Neutrophil (primary cell): Measurements from ENCODE around the gene A1BG.

Source experiments
- H3K27ac ChIP-seq: fragments of 200-600 bp; sonication (generic); 2 replicates; pipeline ENCODE4 v1.5.1; 2016; ENCODE audit warnings: mild to moderate bottlenecking, moderate library complexity
- H3K27me3 ChIP-seq: fragments of 200-600 bp; sonication (generic); 2 replicates; pipeline ENCODE4 v1.6.0; 2016; ENCODE audit warnings: mild to moderate bottlenecking
- H3K36me3 ChIP-seq: fragments of 200-600 bp; sonication (generic); 2 replicates; pipeline ENCODE4 v1.5.1; 2017
- H3K4me1 ChIP-seq, 2 experiments: fragments of 200-600 bp in 1 of 2; sonication (generic) in 1 of 2; 1 replicate in 1 of 2; 2 replicates in 1 of 2; pipeline versions ENCODE4 v1.5.1 to v1.6.1; 2013 to 2016; ENCODE audit warnings: low read depth in 1 of 2, low read length in 1 of 2, mild to moderate bottlenecking in 1 of 2, moderate library complexity in 1 of 2; ENCODE audit not compliant: control insufficient read depth in 1 of 2, insufficient read depth in 1 of 2
- H3K4me3 ChIP-seq, 2 experiments: fragments of 200-600 bp in 1 of 2; sonication (generic) in 1 of 2; 1 replicate in 1 of 2; 2 replicates in 1 of 2; pipeline ENCODE4 v1.5.1; 2013 to 2016; ENCODE audit warnings: low read depth in 1 of 2, low read length in 1 of 2, mild to moderate bottlenecking in 1 of 2, moderate library complexity in 1 of 2
- H3K9me3 ChIP-seq: fragments of 200-600 bp; sonication (generic); 2 replicates; pipeline ENCODE4 v1.5.1; 2016
- TF ChIP-seq, protein P1 (sequence below): fragments of 200-600 bp; sonication (generic); IDR thresholded peaks from 2 replicates; pipeline ENCODE4 v1.5.1; 2016; ENCODE audit warnings: antibody characterized with exemption

Gene A1BG

DNA sequence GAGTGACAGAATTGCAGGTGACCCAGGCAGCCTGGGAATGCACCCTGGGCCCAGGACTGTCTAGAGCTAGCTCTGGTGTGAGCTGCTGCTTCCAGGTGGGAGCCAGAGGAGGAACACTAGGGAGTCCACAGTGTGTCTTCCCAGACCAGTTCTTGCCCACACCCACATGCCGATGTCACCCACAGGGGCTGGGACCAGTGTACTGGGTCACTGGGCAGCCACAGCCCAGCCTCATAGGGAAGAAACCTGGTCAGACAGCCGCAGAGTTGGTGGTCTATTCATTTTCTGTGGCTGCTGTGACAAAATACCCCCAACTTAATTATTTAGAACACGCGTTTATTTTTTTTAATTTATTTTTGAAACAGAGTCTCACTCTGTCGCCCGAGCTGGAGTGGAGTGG lies 45.3 kb upstream of the A1BG start:
- TF ChIP-seq, protein P1, sequence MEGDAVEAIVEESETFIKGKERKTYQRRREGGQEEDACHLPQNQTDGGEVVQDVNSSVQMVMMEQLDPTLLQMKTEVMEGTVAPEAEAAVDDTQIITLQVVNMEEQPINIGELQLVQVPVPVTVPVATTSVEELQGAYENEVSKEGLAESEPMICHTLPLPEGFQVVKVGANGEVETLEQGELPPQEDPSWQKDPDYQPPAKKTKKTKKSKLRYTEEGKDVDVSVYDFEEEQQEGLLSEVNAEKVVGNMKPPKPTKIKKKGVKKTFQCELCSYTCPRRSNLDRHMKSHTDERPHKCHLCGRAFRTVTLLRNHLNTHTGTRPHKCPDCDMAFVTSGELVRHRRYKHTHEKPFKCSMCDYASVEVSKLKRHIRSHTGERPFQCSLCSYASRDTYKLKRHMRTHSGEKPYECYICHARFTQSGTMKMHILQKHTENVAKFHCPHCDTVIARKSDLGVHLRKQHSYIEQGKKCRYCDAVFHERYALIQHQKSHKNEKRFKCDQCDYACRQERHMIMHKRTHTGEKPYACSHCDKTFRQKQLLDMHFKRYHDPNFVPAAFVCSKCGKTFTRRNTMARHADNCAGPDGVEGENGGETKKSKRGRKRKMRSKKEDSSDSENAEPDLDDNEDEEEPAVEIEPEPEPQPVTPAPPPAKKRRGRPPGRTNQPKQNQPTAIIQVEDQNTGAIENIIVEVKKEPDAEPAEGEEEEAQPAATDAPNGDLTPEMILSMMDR = no peak
- H3K27ac ChIP-seq = no peak overlapping the region
- H3K36me3 ChIP-seq = peaks cover 15% of the 10 kb centered on the region
- no peaks in the 10 kb centered on the region for H3K9me3 ChIP-seq
- peaks cover 5 to 14% of the 10 kb centered on the region in 2 experiments for H3K4me1 ChIP-seq
- H3K4me3 ChIP-seq = no peak overlapping the region
- peaks cover 51% of the 10 kb centered on the region for H3K27me3 ChIP-seq

- H3K36me3 ChIP-seq = peaks cover 19% of the 10 kb centered on the region
- H3K4me1 ChIP-seq = peaks cover 5 to 14% of the 10 kb centered on the region in 2 experiments
Measured at GRCh38 chr19:58398087-58398486, 44.8 kb upstream of the A1BG start.

GRCh38 chr19:58397533-58398037 lies 44.3 kb upstream of the A1BG start:
- peaks cover 5 to 14% of the 10 kb centered on the region in 2 experiments for H3K4me1 ChIP-seq
- H3K9me3 ChIP-seq = no peaks in the 10 kb centered on the region
- peaks cover 24% of the 10 kb centered on the region for H3K36me3 ChIP-seq
- no peak overlapping the region for H3K27ac ChIP-seq
- TF ChIP-seq, protein P1 = no peak
- peaks cover 51% of the 10 kb centered on the region for H3K27me3 ChIP-seq
- H3K4me3 ChIP-seq = no peak overlapping the region

More at GRCh38 chr19:58398087-58398486, 44.8 kb upstream of the A1BG start:
- Histone ChIP-seq H3K4me3 (no peak overlapping the region), H3K27me3 (peaks cover 51% of the 10 kb centered on the region), H3K9me3 (no peaks in the 10 kb centered on the region), H3K27ac (no peak overlapping the region)
- TF ChIP-seq, protein P1 = no peak

GRCh38 chr19:58396691-58397532 lies 43.6 kb upstream of the A1BG start:
- TF ChIP-seq, protein P1 = no peak
- H3K27ac ChIP-seq = no peak overlapping the region
- H3K4me3 ChIP-seq = no peak overlapping the region
- H3K9me3 ChIP-seq = no peaks in the 10 kb centered on the region
- peaks cover 5 to 13% of the 10 kb centered on the region in 2 experiments for H3K4me1 ChIP-seq
- peaks cover 24% of the 10 kb centered on the region for H3K36me3 ChIP-seq
- peaks cover 51% of the 10 kb centered on the region for H3K27me3 ChIP-seq

GRCh38 chr19:58395979-58396627 lies 42.8 kb upstream of the A1BG start:
- Histone ChIP-seq H3K36me3 (peaks cover 24% of the 10 kb centered on the region), H3K4me1 (peaks cover 5 to 10% of the 10 kb centered on the region in 2 experiments), H3K4me3 (no peak overlapping the region), H3K27me3 (peaks cover 51% of the 10 kb centered on the region), H3K27ac (no peak overlapping the region), H3K9me3 (no peaks in the 10 kb centered on the region)
- TF ChIP-seq, protein P1 = no peak
